GM23338 (cell line): ENCODE results near the gene LMBR1L. TPM values are rescaled to one million over a fixed set of nuclear protein-coding genes. Genes with fewer than 3 reads are reported as not detected.
"Not testable (repeated sequence)": the region's sequence is repeated elsewhere in the genome, so short reads cannot be mapped to it uniquely, and the experiment has no call there.

Experiments
- ATAC-seq: fragments of 200-7000 bp; cut with Tn5 transposase; 3 replicates; pipeline ENCODE4 v1.9.1; 2020
- DNase-seq: peaks from one replicate; pipeline ENCODE4 v3.0.0-alpha.2; 2015; ENCODE audit warnings: low spot score
- H2AFZ ChIP-seq: fragments of 200-600 bp; sonication (generic); 2 replicates; pipeline ENCODE4 v1.8.0; 2016; ENCODE audit warnings: antibody characterized with exemption, mild to moderate bottlenecking, moderate library complexity
- H3F3A ChIP-seq: fragments of 200-600 bp; sonication (generic); replicated peaks from 2 replicates; pipeline ENCODE4 v1.8.0; 2017; ENCODE audit warnings: antibody characterized with exemption, mixed run types, low read depth
- H3K27ac ChIP-seq: fragments of 200-600 bp; sonication (generic); 2 replicates; pipeline ENCODE4 v1.6.1; 2016; ENCODE audit warnings: low read depth
- H3K27me3 ChIP-seq: fragments of 200-600 bp; sonication (generic); 2 replicates; pipeline ENCODE4 v1.8.0; 2016; ENCODE audit warnings: mild to moderate bottlenecking, mixed run types, moderate library complexity; ENCODE audit not compliant: insufficient read depth
- H3K36me3 ChIP-seq: fragments of 200-600 bp; sonication (generic); 2 replicates; pipeline ENCODE4 v1.8.0; 2016; ENCODE audit warnings: mild to moderate bottlenecking; ENCODE audit not compliant: insufficient read depth
- H3K4me1 ChIP-seq: fragments of 200-600 bp; sonication (generic); 2 replicates; pipeline ENCODE4 v1.8.0; 2016; ENCODE audit warnings: mild to moderate bottlenecking, moderate library complexity; ENCODE audit not compliant: insufficient read depth
- H3K4me2 ChIP-seq: fragments of 200-600 bp; sonication (generic); 2 replicates; pipeline ENCODE4 v1.7.1; 2017; ENCODE audit warnings: mixed run types
- H3K4me3 ChIP-seq: fragments of 200-600 bp; sonication (generic); 2 replicates; pipeline ENCODE4 v1.6.1; 2016; ENCODE audit warnings: mixed run types
- H3K79me2 ChIP-seq: fragments of 200-600 bp; sonication (generic); replicated peaks from 2 replicates; pipeline ENCODE4 v1.8.0; 2017; ENCODE audit warnings: mild to moderate bottlenecking; ENCODE audit not compliant: insufficient read depth
- H3K9me2 ChIP-seq: fragments of 200-600 bp; sonication (generic); 2 replicates; pipeline ENCODE4 v1.8.0; 2017; ENCODE audit not compliant: insufficient read depth
- H4K20me1 ChIP-seq: fragments of 200-600 bp; sonication (generic); replicated peaks from 2 replicates; pipeline ENCODE4 v1.8.0; 2017; ENCODE audit warnings: mild to moderate bottlenecking; ENCODE audit not compliant: insufficient read depth
- H3K27ac Mint-ChIP-seq: 2 replicates; pipeline ENCODE4 v1.8.0; 2020; ENCODE audit warnings: inconsistent platforms, mild to moderate bottlenecking, moderate library complexity, mixed read lengths
- H3K27me3 Mint-ChIP-seq: 3 replicates; pipeline ENCODE4 v1.8.0; 2022; ENCODE audit warnings: low read depth, mild to moderate bottlenecking, moderate library complexity, mixed read lengths, inconsistent platforms; ENCODE audit not compliant: insufficient read depth, poor library complexity
- H3K36me3 Mint-ChIP-seq: 3 replicates; pipeline ENCODE4 v1.8.0; 2021; ENCODE audit warnings: low read depth, mild to moderate bottlenecking, inconsistent platforms, moderate library complexity, mixed read lengths
- H3K4me1 Mint-ChIP-seq: 3 replicates; pipeline ENCODE4 v1.8.0; 2020; ENCODE audit warnings: mild to moderate bottlenecking, inconsistent platforms, mixed read lengths
- H3K4me3 Mint-ChIP-seq: 3 replicates; pipeline ENCODE4 v1.8.0; 2021; ENCODE audit warnings: moderate library complexity, mild to moderate bottlenecking, inconsistent platforms, mixed read lengths
- H3K9me3 Mint-ChIP-seq: 3 replicates; pipeline ENCODE4 v1.8.0; 2020; ENCODE audit warnings: moderate library complexity, mild to moderate bottlenecking, inconsistent platforms, mixed read lengths
- CREB1 ChIP-seq: fragments of 250-450 bp; sonication (Bioruptor Pico); IDR thresholded peaks from 2 replicates; pipeline ENCODE4 v1.5.0; 2020; ENCODE audit warnings: low read depth, mild to moderate bottlenecking, moderate library complexity
- ETS1 ChIP-seq: IDR thresholded peaks from 2 replicates; pipeline ENCODE4 v1.6.1; 2016; ENCODE audit warnings: antibody characterized with exemption
- EZH2 ChIP-seq: fragments of 200-600 bp; sonication (generic); IDR thresholded peaks from one replicate; pipeline ENCODE4 v1.8.0; 2017; ENCODE audit warnings: antibody characterized with exemption, mild to moderate bottlenecking, low read depth; ENCODE audit not compliant: unreplicated experiment
- EZH2phosphoT487 ChIP-seq: fragments of 200-600 bp; sonication (generic); IDR thresholded peaks from one replicate; pipeline ENCODE4 v1.8.1; 2018; ENCODE audit warnings: antibody characterized with exemption; ENCODE audit not compliant: unreplicated experiment
- JUNB ChIP-seq: IDR thresholded peaks from one replicate; pipeline ENCODE4 v1.6.1; 2016; ENCODE audit warnings: antibody characterized with exemption; ENCODE audit not compliant: unreplicated experiment
- ZNF114 ChIP-seq: fragments of 250-450 bp; sonication (Bioruptor Pico); IDR thresholded peaks from 2 replicates; pipeline ENCODE4 v1.5.0; 2020; ENCODE audit warnings: mild to moderate bottlenecking, moderate library complexity
- ZNF331 ChIP-seq: fragments of 250-450 bp; sonication (Bioruptor Pico); IDR thresholded peaks from 2 replicates; pipeline ENCODE4 v1.5.0; 2020; ENCODE audit warnings: low read depth, mild to moderate bottlenecking, moderate library complexity
- polyA plus RNA-seq: library from polyadenylated mRNA; unstranded; fragments of >200 nt; fragmentation: Nextera tagmentation; extraction: Ambion mirVana; gene quantifications from 2 replicates; pipeline ENCODE4 v1.2.1, GENCODE V29; 2016
- total RNA-seq: library from RNA; depleted of rRNA; stranded (reverse); fragments of >200 nt; shearing (Covaris generic); gene quantifications from 2 replicates; pipeline ENCODE4 v1.2.3, GENCODE V29; 2014
- TF ChIP-seq, protein P1 (sequence below), 2 experiments: fragments of 200-600 bp in 1 of 2; sonication (generic) in 1 of 2; conservative IDR thresholded peaks; 2 replicates each; pipeline versions ENCODE4 v1.5.1 to v1.6.1; 2016 to 2017; ENCODE audit warnings: antibody characterized with exemption in 2 of 2, low read depth in 2 of 2, mild to moderate bottlenecking in 2 of 2, moderate library complexity in 1 of 2

LMBR1L gene
- total and polyA plus RNA-seq, 2 experiments from 2014 or later = 19.8 to 57.0 TPM

DNA sequence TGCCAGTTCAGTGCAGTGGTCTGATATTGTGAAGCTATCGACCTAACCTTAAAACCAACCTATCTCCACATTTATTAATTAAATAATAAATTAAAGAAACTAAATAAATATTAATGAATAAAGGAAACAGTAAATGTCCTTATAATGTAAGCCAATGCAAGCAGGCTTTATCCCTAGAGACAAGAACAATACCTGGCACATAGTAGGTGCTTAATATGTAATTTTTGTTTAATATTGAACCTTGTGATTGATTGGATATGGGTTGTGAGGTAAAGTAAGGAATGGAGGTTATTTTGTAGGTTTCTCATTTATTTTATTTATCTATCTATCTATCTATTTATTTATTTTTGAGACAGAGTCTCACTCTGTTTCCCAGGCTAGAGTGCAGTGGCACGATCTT lies 28.4 kb upstream of the LMBR1L start (continued):
- TF ChIP-seq, protein P1, sequence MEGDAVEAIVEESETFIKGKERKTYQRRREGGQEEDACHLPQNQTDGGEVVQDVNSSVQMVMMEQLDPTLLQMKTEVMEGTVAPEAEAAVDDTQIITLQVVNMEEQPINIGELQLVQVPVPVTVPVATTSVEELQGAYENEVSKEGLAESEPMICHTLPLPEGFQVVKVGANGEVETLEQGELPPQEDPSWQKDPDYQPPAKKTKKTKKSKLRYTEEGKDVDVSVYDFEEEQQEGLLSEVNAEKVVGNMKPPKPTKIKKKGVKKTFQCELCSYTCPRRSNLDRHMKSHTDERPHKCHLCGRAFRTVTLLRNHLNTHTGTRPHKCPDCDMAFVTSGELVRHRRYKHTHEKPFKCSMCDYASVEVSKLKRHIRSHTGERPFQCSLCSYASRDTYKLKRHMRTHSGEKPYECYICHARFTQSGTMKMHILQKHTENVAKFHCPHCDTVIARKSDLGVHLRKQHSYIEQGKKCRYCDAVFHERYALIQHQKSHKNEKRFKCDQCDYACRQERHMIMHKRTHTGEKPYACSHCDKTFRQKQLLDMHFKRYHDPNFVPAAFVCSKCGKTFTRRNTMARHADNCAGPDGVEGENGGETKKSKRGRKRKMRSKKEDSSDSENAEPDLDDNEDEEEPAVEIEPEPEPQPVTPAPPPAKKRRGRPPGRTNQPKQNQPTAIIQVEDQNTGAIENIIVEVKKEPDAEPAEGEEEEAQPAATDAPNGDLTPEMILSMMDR (conservative IDR thresholded peaks at IDR 0.05; ENCODE audit: low read depth in 2 of 2) = no peak
- no peak for TF ChIP-seq JUNB
- no peak for TF ChIP-seq ZNF114
- TF ChIP-seq CREB1 (CRISPR knock-in tag) = no peak
- no peak for TF ChIP-seq EZH2

- ATAC-seq (no peak), DNase-seq (no peak)
- no peaks in the 10 kb centered on the region for H4K20me1 ChIP-seq
- Mint-ChIP-seq H3K4me1 (no peaks in the 10 kb centered on the region), H3K9me3 (no peaks in the 10 kb centered on the region; the same call in 2 of the 3 replicates), H3K36me3 (no peaks in the 10 kb centered on the region), H3K4me3 (no peak overlapping the region), H3K27ac (no peak overlapping the region), H3K27me3 (peaks cover 4% of the 10 kb centered on the region)
- no peaks in the 10 kb centered on the region for H3K27me3 ChIP-seq
- no peaks in the 10 kb centered on the region for H3K36me3 ChIP-seq
- no peak overlapping the region for H2AFZ ChIP-seq
- no peak for TF ChIP-seq EZH2phosphoT487
- TF ChIP-seq ZNF331 (CRISPR knock-in tag) = no peak
- no peak for TF ChIP-seq EZH2
- TF ChIP-seq ETS1 = no peak
- no peaks in the 10 kb centered on the region for H3K4me1 ChIP-seq
- no peaks in the 10 kb centered on the region for H3F3A ChIP-seq
- 0 out of 2 replicates have a peak, but pooled peaks cover under 1% of the 10 kb centered on the region for H3K79me2 ChIP-seq
- no peak overlapping the region for H3K27ac ChIP-seq
- no peak overlapping the region for H3K4me3 ChIP-seq
- no peak overlapping the region for H3K4me2 ChIP-seq
- no peaks in the 10 kb centered on the region for H3K9me2 ChIP-seq
Measured at GRCh38 chr12:49138587-49138986, 27.9 kb upstream of the LMBR1L start.

DNA sequence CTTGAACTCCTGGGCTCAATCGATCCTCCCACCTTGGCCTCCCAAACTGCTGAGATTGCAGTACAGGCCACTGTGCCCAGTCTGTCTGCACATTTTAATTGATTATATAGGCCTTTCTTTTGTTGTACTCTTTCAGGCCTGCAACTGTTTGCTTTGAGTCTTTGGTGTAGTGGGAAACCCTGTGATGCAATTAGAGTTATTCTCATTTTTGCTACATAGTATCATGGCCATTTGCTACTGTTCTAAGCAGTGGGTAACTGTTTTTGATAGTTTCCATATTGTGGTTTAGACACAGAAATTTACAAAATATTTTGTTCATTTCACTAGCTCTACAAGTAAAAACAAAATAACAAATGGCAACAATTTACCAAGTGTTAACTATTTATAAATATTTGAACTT lies 26.8 kb upstream of the LMBR1L start:
- H3K9me3 Mint-ChIP-seq = no peaks in the 10 kb centered on the region; the same call in 2 of the 3 replicates
- ATAC-seq = no peak
- H3K4me3 Mint-ChIP-seq = no peak overlapping the region
- H3K79me2 ChIP-seq = 0 out of 2 replicates have a peak, but pooled peaks cover 6% of the 10 kb centered on the region
- H3K27me3 ChIP-seq = no peaks in the 10 kb centered on the region
- H3K4me1 ChIP-seq = no peaks in the 10 kb centered on the region
- peaks cover 3% of the 10 kb centered on the region; the same call in 2 of the 3 replicates for H3K4me1 Mint-ChIP-seq
- no peaks in the 10 kb centered on the region for H3K36me3 Mint-ChIP-seq
- no peak overlapping the region for H3K4me2 ChIP-seq
- no peaks in the 10 kb centered on the region for H3K36me3 ChIP-seq
- H4K20me1 ChIP-seq = no peaks in the 10 kb centered on the region
- peaks cover 5% of the 10 kb centered on the region for H3K27me3 Mint-ChIP-seq
- no peak for TF ChIP-seq EZH2
- DNase-seq = no peak
- H3K27ac ChIP-seq = no peak overlapping the region
- no peak overlapping the region for H3K4me3 ChIP-seq
- no peak overlapping the region for H2AFZ ChIP-seq
- no peak overlapping the region for H3K27ac Mint-ChIP-seq
- no peaks in the 10 kb centered on the region for H3F3A ChIP-seq
- no peaks in the 10 kb centered on the region for H3K9me2 ChIP-seq

- H3K4me1 Mint-ChIP-seq = not testable (repeated sequence)
Measured at GRCh38 chr12:49136997-49137396, 26.4 kb upstream of the LMBR1L start.

More at GRCh38 chr12:49136997-49137396, 26.4 kb upstream of the LMBR1L start:
- ATAC-seq, H4K20me1 ChIP-seq, H3K36me3 ChIP-seq, H3K27ac Mint-ChIP-seq, DNase-seq, H3K27me3 Mint-ChIP-seq, H2AFZ ChIP-seq, H3K36me3 Mint-ChIP-seq, H3K4me3 Mint-ChIP-seq, H3K9me2 ChIP-seq, H3K9me3 Mint-ChIP-seq, H3K27me3 ChIP-seq, H3K27ac ChIP-seq, H3K79me2 ChIP-seq, H3K4me1 ChIP-seq, H3K4me3 ChIP-seq, H3F3A ChIP-seq, H3K4me2 ChIP-seq: not testable (repeated sequence)
